Right atrium auricular region (tissue), 2 donors: Measurements from ENCODE around the gene CHADL. TPM values are rescaled to one million over a fixed set of nuclear protein-coding genes. Genes with fewer than 3 reads are reported as not detected.

Source experiments
- DNase-seq: peaks from one replicate; pipeline ENCODE4 v3.0.0-alpha.2; 2019; ENCODE audit warnings: low spot score
- H3K27ac ChIP-seq, 2 donors: fragments of 200-600 bp; sonication (generic); 1 replicate in 1 of 2; 2 replicates in 1 of 2; pipeline ENCODE4 v1.5.1; 2016 to 2019
- H3K27me3 ChIP-seq, 2 donors: fragments of 200-600 bp; sonication (generic); one replicate each; pipeline versions ENCODE4 v1.5.1 to v1.6.0; 2017 to 2019
- H3K36me3 ChIP-seq: fragments of 200-600 bp; sonication (generic); one replicate; pipeline ENCODE4 v1.5.1; 2016
- H3K4me1 ChIP-seq, 2 donors: fragments of 200-600 bp; sonication (generic); one replicate each; pipeline versions ENCODE4 v1.5.1 to v1.6.0; 2017 to 2019
- H3K4me3 ChIP-seq, 2 donors: fragments of 200-600 bp; sonication (generic); 1 replicate in 1 of 2; 2 replicates in 1 of 2; pipeline ENCODE4 v1.5.1; 2017 to 2019; ENCODE audit warnings: mild to moderate bottlenecking in 1 of 2, moderate library complexity in 1 of 2
- H3K9me3 ChIP-seq, 2 donors: fragments of 200-600 bp; sonication (generic); one replicate each; pipeline ENCODE4 v1.5.1; 2019
- CTCF ChIP-seq, 2 donors: fragments of 200-600 bp; sonication (generic); IDR thresholded peaks; one replicate each; pipeline ENCODE4 v1.5.1; 2019; ENCODE audit warnings: antibody characterized with exemption in 2 of 2
- total RNA-seq, 2 donors: library from RNA; depleted of rRNA; stranded (reverse); fragments of >200 nt; gene quantifications; one replicate each; pipeline ENCODE4 v1.1.0, GENCODE V29; 2016

The CHADL gene
- total RNA-seq, 2 donors from 2014 or later: 8.3 to 16.1 TPM

GRCh38 chr22:41234815-41235695 lies 5.7 kb downstream of the CHADL start:
- TF ChIP-seq CTCF (IDR thresholded peaks at IDR 0.05): no peak
- Histone ChIP-seq H3K27ac (peak overlapping the region in 1 of 2 donors; percentile 54), H3K4me3 (no peak overlapping the region), H3K9me3 (no peaks in the 10 kb centered on the region), H3K4me1 (peaks cover 0 to 60% of the 10 kb centered on the region in 2 donors), H3K36me3 (no peaks in the 10 kb centered on the region), H3K27me3 (no peaks in the 10 kb centered on the region)
- DNase-seq: no peak

GRCh38 chr22:41231369-41231768 lies 9.4 kb downstream of the CHADL start:
- Histone ChIP-seq H3K36me3 (peaks cover 20% of the 10 kb centered on the region), H3K4me1 (peaks cover 0 to 49% of the 10 kb centered on the region in 2 donors), H3K4me3 (no peak overlapping the region), H3K9me3 (no peaks in the 10 kb centered on the region), H3K27me3 (no peaks in the 10 kb centered on the region), H3K27ac (no peak overlapping the region)
- no peak for DNase-seq
- no peak for TF ChIP-seq CTCF (IDR thresholded peaks at IDR 0.05)

- H3K27ac ChIP-seq: peak overlapping the region; percentile 25 to 27
- no peaks in the 10 kb centered on the region for H3K9me3 ChIP-seq
- no peak for TF ChIP-seq CTCF (IDR thresholded peaks at IDR 0.05)
- peaks cover 0 to 42% of the 10 kb centered on the region in 2 donors for H3K4me1 ChIP-seq
- DNase-seq: no peak
- peaks cover 30% of the 10 kb centered on the region for H3K36me3 ChIP-seq
- no peak overlapping the region for H3K4me3 ChIP-seq
- H3K27me3 ChIP-seq: no peaks in the 10 kb centered on the region
Observed at GRCh38 chr22:41230401-41230785, 10.3 kb downstream of the CHADL start.

- DNase-seq: no peak
- TF ChIP-seq CTCF (IDR thresholded peaks at IDR 0.05): no peak
- Histone ChIP-seq H3K27me3 (no peaks in the 10 kb centered on the region), H3K9me3 (no peaks in the 10 kb centered on the region), H3K27ac (peak overlapping the region; percentile 18 to 25), H3K4me1 (peaks cover 0 to 36% of the 10 kb centered on the region in 2 donors), H3K36me3 (peaks cover 35% of the 10 kb centered on the region), H3K4me3 (no peak overlapping the region)
Observed at GRCh38 chr22:41229730-41230400, 10.9 kb downstream of the CHADL start.

GRCh38 chr22:41229215-41229614 lies 11.5 kb downstream of the CHADL start:
- Histone ChIP-seq H3K4me3 (no peak overlapping the region), H3K9me3 (no peaks in the 10 kb centered on the region), H3K4me1 (peaks cover 0 to 33% of the 10 kb centered on the region in 2 donors), H3K27ac (peak overlapping the region in 1 of 2 donors; percentile 25), H3K27me3 (no peaks in the 10 kb centered on the region), H3K36me3 (peaks cover 40% of the 10 kb centered on the region)
- no peak for DNase-seq
- no peak for TF ChIP-seq CTCF (IDR thresholded peaks at IDR 0.05)
